GM23338 (cell line): ENCODE results near the gene KCNC4. TPM values are rescaled to one million over a fixed set of nuclear protein-coding genes. Genes with fewer than 3 reads are reported as not detected.

Source experiments
- ATAC-seq: fragments of 200-7000 bp; cut with Tn5 transposase; 3 replicates; pipeline ENCODE4 v1.9.1; 2020
- DNase-seq: peaks from one replicate; pipeline ENCODE4 v3.0.0-alpha.2; 2015; ENCODE audit warnings: low spot score
- H2AFZ ChIP-seq: fragments of 200-600 bp; sonication (generic); 2 replicates; pipeline ENCODE4 v1.8.0; 2016; ENCODE audit warnings: antibody characterized with exemption, mild to moderate bottlenecking, moderate library complexity
- H3F3A ChIP-seq: fragments of 200-600 bp; sonication (generic); replicated peaks from 2 replicates; pipeline ENCODE4 v1.8.0; 2017; ENCODE audit warnings: antibody characterized with exemption, mixed run types, low read depth
- H3K27ac ChIP-seq: fragments of 200-600 bp; sonication (generic); 2 replicates; pipeline ENCODE4 v1.6.1; 2016; ENCODE audit warnings: low read depth
- H3K27me3 ChIP-seq: fragments of 200-600 bp; sonication (generic); 2 replicates; pipeline ENCODE4 v1.8.0; 2016; ENCODE audit warnings: mild to moderate bottlenecking, mixed run types, moderate library complexity; ENCODE audit not compliant: insufficient read depth
- H3K36me3 ChIP-seq: fragments of 200-600 bp; sonication (generic); 2 replicates; pipeline ENCODE4 v1.8.0; 2016; ENCODE audit warnings: mild to moderate bottlenecking; ENCODE audit not compliant: insufficient read depth
- H3K4me1 ChIP-seq: fragments of 200-600 bp; sonication (generic); 2 replicates; pipeline ENCODE4 v1.8.0; 2016; ENCODE audit warnings: mild to moderate bottlenecking, moderate library complexity; ENCODE audit not compliant: insufficient read depth
- H3K4me2 ChIP-seq: fragments of 200-600 bp; sonication (generic); 2 replicates; pipeline ENCODE4 v1.7.1; 2017; ENCODE audit warnings: mixed run types
- H3K4me3 ChIP-seq: fragments of 200-600 bp; sonication (generic); 2 replicates; pipeline ENCODE4 v1.6.1; 2016; ENCODE audit warnings: mixed run types
- H3K79me2 ChIP-seq: fragments of 200-600 bp; sonication (generic); replicated peaks from 2 replicates; pipeline ENCODE4 v1.8.0; 2017; ENCODE audit warnings: mild to moderate bottlenecking; ENCODE audit not compliant: insufficient read depth
- H3K9me2 ChIP-seq: fragments of 200-600 bp; sonication (generic); 2 replicates; pipeline ENCODE4 v1.8.0; 2017; ENCODE audit not compliant: insufficient read depth
- H4K20me1 ChIP-seq: fragments of 200-600 bp; sonication (generic); replicated peaks from 2 replicates; pipeline ENCODE4 v1.8.0; 2017; ENCODE audit warnings: mild to moderate bottlenecking; ENCODE audit not compliant: insufficient read depth
- H3K27ac Mint-ChIP-seq: 2 replicates; pipeline ENCODE4 v1.8.0; 2020; ENCODE audit warnings: inconsistent platforms, mild to moderate bottlenecking, moderate library complexity, mixed read lengths
- H3K27me3 Mint-ChIP-seq: 3 replicates; pipeline ENCODE4 v1.8.0; 2022; ENCODE audit warnings: low read depth, mild to moderate bottlenecking, moderate library complexity, mixed read lengths, inconsistent platforms; ENCODE audit not compliant: insufficient read depth, poor library complexity
- H3K36me3 Mint-ChIP-seq: 3 replicates; pipeline ENCODE4 v1.8.0; 2021; ENCODE audit warnings: low read depth, mild to moderate bottlenecking, inconsistent platforms, moderate library complexity, mixed read lengths
- H3K4me1 Mint-ChIP-seq: 3 replicates; pipeline ENCODE4 v1.8.0; 2020; ENCODE audit warnings: mild to moderate bottlenecking, inconsistent platforms, mixed read lengths
- H3K4me3 Mint-ChIP-seq: 3 replicates; pipeline ENCODE4 v1.8.0; 2021; ENCODE audit warnings: moderate library complexity, mild to moderate bottlenecking, inconsistent platforms, mixed read lengths
- H3K9me3 Mint-ChIP-seq: 3 replicates; pipeline ENCODE4 v1.8.0; 2020; ENCODE audit warnings: moderate library complexity, mild to moderate bottlenecking, inconsistent platforms, mixed read lengths
- CREB1 ChIP-seq: fragments of 250-450 bp; sonication (Bioruptor Pico); IDR thresholded peaks from 2 replicates; pipeline ENCODE4 v1.5.0; 2020; ENCODE audit warnings: low read depth, mild to moderate bottlenecking, moderate library complexity
- EZH2 ChIP-seq: fragments of 200-600 bp; sonication (generic); IDR thresholded peaks from one replicate; pipeline ENCODE4 v1.8.0; 2017; ENCODE audit warnings: antibody characterized with exemption, mild to moderate bottlenecking, low read depth; ENCODE audit not compliant: unreplicated experiment
- EZH2phosphoT487 ChIP-seq: fragments of 200-600 bp; sonication (generic); IDR thresholded peaks from one replicate; pipeline ENCODE4 v1.8.1; 2018; ENCODE audit warnings: antibody characterized with exemption; ENCODE audit not compliant: unreplicated experiment
- JUNB ChIP-seq: IDR thresholded peaks from one replicate; pipeline ENCODE4 v1.6.1; 2016; ENCODE audit warnings: antibody characterized with exemption; ENCODE audit not compliant: unreplicated experiment
- NANOG ChIP-seq: IDR thresholded peaks from 2 replicates; pipeline ENCODE4 v1.6.1; 2016; ENCODE audit warnings: antibody characterized with exemption, borderline replicate concordance
- POLR2AphosphoS5 ChIP-seq: IDR thresholded peaks from 2 replicates; pipeline ENCODE4 v1.6.1; 2016; ENCODE audit warnings: antibody characterized with exemption, low read depth
- STAT1 ChIP-seq: IDR thresholded peaks from one replicate; pipeline ENCODE4 v1.6.1; 2016; ENCODE audit warnings: antibody characterized with exemption; ENCODE audit not compliant: unreplicated experiment
- ZNF114 ChIP-seq: fragments of 250-450 bp; sonication (Bioruptor Pico); IDR thresholded peaks from 2 replicates; pipeline ENCODE4 v1.5.0; 2020; ENCODE audit warnings: mild to moderate bottlenecking, moderate library complexity
- ZNF331 ChIP-seq: fragments of 250-450 bp; sonication (Bioruptor Pico); IDR thresholded peaks from 2 replicates; pipeline ENCODE4 v1.5.0; 2020; ENCODE audit warnings: low read depth, mild to moderate bottlenecking, moderate library complexity
- polyA plus RNA-seq: library from polyadenylated mRNA; unstranded; fragments of >200 nt; fragmentation: Nextera tagmentation; extraction: Ambion mirVana; gene quantifications from 2 replicates; pipeline ENCODE4 v1.2.1, GENCODE V29; 2016
- total RNA-seq: library from RNA; depleted of rRNA; stranded (reverse); fragments of >200 nt; shearing (Covaris generic); gene quantifications from 2 replicates; pipeline ENCODE4 v1.2.3, GENCODE V29; 2014
- TF ChIP-seq, protein P1 (sequence below), 2 experiments: fragments of 200-600 bp in 1 of 2; sonication (generic) in 1 of 2; conservative IDR thresholded peaks; 2 replicates each; pipeline versions ENCODE4 v1.5.1 to v1.6.1; 2016 to 2017; ENCODE audit warnings: antibody characterized with exemption in 2 of 2, low read depth in 2 of 2, mild to moderate bottlenecking in 2 of 2, moderate library complexity in 1 of 2
- TF ChIP-seq, protein P2 (sequence below): fragments of 250-450 bp; sonication (Bioruptor Pico); IDR thresholded peaks from 2 replicates; pipeline ENCODE4 v1.5.0; 2020; ENCODE audit warnings: mild to moderate bottlenecking, moderate library complexity
- TF ChIP-seq, protein P3 (sequence below): IDR thresholded peaks from one replicate; pipeline ENCODE4 v1.6.1; 2018; ENCODE audit warnings: antibody characterized with exemption; ENCODE audit not compliant: unreplicated experiment
- TF ChIP-seq, protein P4 (sequence below): IDR thresholded peaks from 2 replicates; pipeline ENCODE4 v1.6.1; 2016; ENCODE audit warnings: antibody characterized with exemption

Gene KCNC4
- total and polyA plus RNA-seq, 2 experiments from 2014 or later: 3.5 to 10.7 TPM

DNA sequence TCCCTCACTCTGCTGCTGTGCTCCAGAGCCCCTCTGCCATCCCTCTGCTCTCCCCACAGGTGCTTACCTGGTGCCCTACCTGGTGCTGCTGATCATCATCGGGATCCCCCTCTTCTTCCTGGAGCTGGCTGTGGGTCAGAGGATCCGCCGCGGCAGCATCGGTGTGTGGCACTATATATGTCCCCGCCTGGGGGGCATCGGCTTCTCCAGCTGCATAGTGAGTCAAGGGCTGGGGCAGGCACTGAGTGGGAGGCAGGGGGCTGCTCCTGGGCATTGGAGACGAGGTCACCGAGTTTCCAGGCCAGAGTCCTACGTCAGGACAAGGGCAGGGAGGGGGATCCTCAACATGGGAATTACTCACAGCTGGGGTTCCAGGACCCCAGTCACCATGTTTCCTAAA, 38.1 kb upstream of the KCNC4 start:
- H3K4me1 Mint-ChIP-seq: peaks cover 9% of the 10 kb centered on the region
- no peak overlapping the region for H3K4me3 Mint-ChIP-seq
- Histone ChIP-seq H3K27ac (no peak overlapping the region), H3K4me3 (no peak overlapping the region), H3K27me3 (no peaks in the 10 kb centered on the region), H3K4me1 (peaks cover 9% of the 10 kb centered on the region; the same call in 1 of the 2 replicates), H4K20me1 (no peaks in the 10 kb centered on the region), H2AFZ (no peak overlapping the region), H3K4me2 (no peak overlapping the region), H3F3A (no peaks in the 10 kb centered on the region), H3K79me2 (no peaks in the 10 kb centered on the region), H3K36me3 (no peaks in the 10 kb centered on the region), H3K9me2 (no peaks in the 10 kb centered on the region)
- DNase-seq (no peak), ATAC-seq (no peak)
- TF ChIP-seq, protein P1, sequence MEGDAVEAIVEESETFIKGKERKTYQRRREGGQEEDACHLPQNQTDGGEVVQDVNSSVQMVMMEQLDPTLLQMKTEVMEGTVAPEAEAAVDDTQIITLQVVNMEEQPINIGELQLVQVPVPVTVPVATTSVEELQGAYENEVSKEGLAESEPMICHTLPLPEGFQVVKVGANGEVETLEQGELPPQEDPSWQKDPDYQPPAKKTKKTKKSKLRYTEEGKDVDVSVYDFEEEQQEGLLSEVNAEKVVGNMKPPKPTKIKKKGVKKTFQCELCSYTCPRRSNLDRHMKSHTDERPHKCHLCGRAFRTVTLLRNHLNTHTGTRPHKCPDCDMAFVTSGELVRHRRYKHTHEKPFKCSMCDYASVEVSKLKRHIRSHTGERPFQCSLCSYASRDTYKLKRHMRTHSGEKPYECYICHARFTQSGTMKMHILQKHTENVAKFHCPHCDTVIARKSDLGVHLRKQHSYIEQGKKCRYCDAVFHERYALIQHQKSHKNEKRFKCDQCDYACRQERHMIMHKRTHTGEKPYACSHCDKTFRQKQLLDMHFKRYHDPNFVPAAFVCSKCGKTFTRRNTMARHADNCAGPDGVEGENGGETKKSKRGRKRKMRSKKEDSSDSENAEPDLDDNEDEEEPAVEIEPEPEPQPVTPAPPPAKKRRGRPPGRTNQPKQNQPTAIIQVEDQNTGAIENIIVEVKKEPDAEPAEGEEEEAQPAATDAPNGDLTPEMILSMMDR (conservative IDR thresholded peaks at IDR 0.05; ENCODE audit: low read depth in 2 of 2): no peak
- TF ChIP-seq, protein P2, sequence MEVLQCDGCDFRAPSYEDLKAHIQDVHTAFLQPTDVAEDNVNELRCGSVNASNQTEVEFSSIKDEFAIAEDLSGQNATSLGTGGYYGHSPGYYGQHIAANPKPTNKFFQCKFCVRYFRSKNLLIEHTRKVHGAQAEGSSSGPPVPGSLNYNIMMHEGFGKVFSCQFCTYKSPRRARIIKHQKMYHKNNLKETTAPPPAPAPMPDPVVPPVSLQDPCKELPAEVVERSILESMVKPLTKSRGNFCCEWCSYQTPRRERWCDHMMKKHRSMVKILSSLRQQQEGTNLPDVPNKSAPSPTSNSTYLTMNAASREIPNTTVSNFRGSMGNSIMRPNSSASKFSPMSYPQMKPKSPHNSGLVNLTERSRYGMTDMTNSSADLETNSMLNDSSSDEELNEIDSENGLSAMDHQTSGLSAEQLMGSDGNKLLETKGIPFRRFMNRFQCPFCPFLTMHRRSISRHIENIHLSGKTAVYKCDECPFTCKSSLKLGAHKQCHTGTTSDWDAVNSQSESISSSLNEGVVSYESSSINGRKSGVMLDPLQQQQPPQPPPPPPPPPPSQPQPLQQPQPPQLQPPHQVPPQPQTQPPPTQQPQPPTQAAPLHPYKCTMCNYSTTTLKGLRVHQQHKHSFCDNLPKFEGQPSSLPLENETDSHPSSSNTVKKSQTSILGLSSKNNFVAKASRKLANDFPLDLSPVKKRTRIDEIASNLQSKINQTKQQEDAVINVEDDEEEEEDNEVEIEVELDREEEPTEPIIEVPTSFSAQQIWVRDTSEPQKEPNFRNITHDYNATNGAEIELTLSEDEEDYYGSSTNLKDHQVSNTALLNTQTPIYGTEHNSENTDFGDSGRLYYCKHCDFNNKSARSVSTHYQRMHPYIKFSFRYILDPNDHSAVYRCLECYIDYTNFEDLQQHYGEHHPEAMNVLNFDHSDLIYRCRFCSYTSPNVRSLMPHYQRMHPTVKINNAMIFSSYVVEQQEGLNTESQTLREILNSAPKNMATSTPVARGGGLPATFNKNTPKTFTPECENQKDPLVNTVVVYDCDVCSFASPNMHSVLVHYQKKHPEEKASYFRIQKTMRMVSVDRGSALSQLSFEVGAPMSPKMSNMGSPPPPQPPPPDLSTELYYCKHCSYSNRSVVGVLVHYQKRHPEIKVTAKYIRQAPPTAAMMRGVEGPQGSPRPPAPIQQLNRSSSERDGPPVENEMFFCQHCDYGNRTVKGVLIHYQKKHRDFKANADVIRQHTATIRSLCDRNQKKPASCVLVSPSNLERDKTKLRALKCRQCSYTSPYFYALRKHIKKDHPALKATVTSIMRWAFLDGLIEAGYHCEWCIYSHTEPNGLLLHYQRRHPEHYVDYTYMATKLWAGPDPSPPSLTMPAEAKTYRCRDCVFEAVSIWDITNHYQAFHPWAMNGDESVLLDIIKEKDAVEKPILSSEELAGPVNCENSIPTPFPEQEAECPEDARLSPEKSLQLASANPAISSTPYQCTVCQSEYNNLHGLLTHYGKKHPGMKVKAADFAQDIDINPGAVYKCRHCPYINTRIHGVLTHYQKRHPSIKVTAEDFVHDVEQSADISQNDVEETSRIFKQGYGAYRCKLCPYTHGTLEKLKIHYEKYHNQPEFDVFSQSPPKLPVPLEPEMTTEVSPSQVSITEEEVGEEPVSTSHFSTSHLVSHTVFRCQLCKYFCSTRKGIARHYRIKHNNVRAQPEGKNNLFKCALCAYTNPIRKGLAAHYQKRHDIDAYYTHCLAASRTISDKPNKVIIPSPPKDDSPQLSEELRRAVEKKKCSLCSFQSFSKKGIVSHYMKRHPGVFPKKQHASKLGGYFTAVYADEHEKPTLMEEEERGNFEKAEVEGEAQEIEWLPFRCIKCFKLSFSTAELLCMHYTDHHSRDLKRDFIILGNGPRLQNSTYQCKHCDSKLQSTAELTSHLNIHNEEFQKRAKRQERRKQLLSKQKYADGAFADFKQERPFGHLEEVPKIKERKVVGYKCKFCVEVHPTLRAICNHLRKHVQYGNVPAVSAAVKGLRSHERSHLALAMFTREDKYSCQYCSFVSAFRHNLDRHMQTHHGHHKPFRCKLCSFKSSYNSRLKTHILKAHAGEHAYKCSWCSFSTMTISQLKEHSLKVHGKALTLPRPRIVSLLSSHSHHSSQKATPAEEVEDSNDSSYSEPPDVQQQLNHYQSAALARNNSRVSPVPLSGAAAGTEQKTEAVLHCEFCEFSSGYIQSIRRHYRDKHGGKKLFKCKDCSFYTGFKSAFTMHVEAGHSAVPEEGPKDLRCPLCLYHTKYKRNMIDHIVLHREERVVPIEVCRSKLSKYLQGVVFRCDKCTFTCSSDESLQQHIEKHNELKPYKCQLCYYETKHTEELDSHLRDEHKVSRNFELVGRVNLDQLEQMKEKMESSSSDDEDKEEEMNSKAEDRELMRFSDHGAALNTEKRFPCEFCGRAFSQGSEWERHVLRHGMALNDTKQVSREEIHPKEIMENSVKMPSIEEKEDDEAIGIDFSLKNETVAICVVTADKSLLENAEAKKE (CRISPR knock-in tag): no peak
- TF ChIP-seq, protein P3, sequence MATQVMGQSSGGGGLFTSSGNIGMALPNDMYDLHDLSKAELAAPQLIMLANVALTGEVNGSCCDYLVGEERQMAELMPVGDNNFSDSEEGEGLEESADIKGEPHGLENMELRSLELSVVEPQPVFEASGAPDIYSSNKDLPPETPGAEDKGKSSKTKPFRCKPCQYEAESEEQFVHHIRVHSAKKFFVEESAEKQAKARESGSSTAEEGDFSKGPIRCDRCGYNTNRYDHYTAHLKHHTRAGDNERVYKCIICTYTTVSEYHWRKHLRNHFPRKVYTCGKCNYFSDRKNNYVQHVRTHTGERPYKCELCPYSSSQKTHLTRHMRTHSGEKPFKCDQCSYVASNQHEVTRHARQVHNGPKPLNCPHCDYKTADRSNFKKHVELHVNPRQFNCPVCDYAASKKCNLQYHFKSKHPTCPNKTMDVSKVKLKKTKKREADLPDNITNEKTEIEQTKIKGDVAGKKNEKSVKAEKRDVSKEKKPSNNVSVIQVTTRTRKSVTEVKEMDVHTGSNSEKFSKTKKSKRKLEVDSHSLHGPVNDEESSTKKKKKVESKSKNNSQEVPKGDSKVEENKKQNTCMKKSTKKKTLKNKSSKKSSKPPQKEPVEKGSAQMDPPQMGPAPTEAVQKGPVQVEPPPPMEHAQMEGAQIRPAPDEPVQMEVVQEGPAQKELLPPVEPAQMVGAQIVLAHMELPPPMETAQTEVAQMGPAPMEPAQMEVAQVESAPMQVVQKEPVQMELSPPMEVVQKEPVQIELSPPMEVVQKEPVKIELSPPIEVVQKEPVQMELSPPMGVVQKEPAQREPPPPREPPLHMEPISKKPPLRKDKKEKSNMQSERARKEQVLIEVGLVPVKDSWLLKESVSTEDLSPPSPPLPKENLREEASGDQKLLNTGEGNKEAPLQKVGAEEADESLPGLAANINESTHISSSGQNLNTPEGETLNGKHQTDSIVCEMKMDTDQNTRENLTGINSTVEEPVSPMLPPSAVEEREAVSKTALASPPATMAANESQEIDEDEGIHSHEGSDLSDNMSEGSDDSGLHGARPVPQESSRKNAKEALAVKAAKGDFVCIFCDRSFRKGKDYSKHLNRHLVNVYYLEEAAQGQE: no peak
- TF ChIP-seq EZH2phosphoT487 (no peak), ZNF331 (no peak), EZH2 (no peak), CREB1 (CRISPR knock-in tag) (no peak), NANOG (no peak), ZNF114 (CRISPR knock-in tag) (no peak), STAT1 (no peak), JUNB (no peak), POLR2AphosphoS5 (no peak)
- TF ChIP-seq, protein P4, sequence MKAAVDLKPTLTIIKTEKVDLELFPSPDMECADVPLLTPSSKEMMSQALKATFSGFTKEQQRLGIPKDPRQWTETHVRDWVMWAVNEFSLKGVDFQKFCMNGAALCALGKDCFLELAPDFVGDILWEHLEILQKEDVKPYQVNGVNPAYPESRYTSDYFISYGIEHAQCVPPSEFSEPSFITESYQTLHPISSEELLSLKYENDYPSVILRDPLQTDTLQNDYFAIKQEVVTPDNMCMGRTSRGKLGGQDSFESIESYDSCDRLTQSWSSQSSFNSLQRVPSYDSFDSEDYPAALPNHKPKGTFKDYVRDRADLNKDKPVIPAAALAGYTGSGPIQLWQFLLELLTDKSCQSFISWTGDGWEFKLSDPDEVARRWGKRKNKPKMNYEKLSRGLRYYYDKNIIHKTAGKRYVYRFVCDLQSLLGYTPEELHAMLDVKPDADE: no peak
- H3K27ac Mint-ChIP-seq: no peak overlapping the region; the same call in 1 of the 2 replicates
- peaks cover 6% of the 10 kb centered on the region for H3K27me3 Mint-ChIP-seq
- no peaks in the 10 kb centered on the region for H3K36me3 Mint-ChIP-seq
- no peaks in the 10 kb centered on the region for H3K9me3 Mint-ChIP-seq
